ENCODE measurements around the gene SCLT1. TPM values are rescaled to one million over a fixed set of nuclear protein-coding genes. Genes with fewer than 3 reads are reported as not detected.

Gene SCLT1
- total RNA-seq, 1 experiment from 2014 or later = 13.3 TPM

DNA sequence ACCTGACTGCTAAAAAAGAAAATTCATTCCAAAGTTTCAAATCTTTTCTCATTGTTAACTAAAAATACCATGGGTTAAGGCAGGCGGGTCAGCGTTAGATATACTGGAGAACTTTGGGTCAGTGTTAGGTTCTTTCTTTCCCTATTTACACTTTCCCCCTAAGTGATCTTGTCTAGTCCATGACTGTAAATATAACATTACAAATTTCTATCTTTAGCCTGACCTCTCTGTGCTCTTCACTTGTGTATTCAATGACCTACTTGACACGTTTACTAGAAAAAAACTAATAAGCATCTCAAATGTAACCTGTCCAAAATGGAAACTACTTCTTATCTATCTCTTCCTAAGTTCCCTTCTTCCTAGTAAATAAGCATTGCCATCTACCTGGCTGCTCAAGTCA, 188.5 kb downstream of the SCLT1 start:
- intact Hi-C loops (cut with micrococcal nuclease) = no loop called here
- Histone ChIP-seq H3K4me1 (ENCODE audit: control insufficient read depth in 1 of 2, insufficient read depth in 2 of 2, low read length in 2 of 2) (no peaks in the 10 kb centered on the region), H3K9me3 (ENCODE audit: control insufficient read depth in 1 of 2, insufficient read depth in 1 of 2, low read depth in 1 of 2, low read length in 2 of 2) (no peaks in the 10 kb centered on the region), H4K20me1 (ENCODE audit: insufficient read depth) (no peaks in the 10 kb centered on the region), H2AFZ (ENCODE audit: low read depth, low read length, poor library complexity, severe bottlenecking) (no peak overlapping the region), H3K4me3 (replicated peaks in 1 of 2; ENCODE audit: low read depth in 1 of 2, low read length in 2 of 2) (no peak overlapping the region), H3K9me2 (ENCODE audit: insufficient read depth) (no peaks in the 10 kb centered on the region), H3K27me3 (ENCODE audit: insufficient read depth, low read length) (no peaks in the 10 kb centered on the region), H3K9ac (ENCODE audit: low read length) (no peak overlapping the region), H3K79me2 (ENCODE audit: insufficient read depth, low read length) (no peaks in the 10 kb centered on the region), H3K4me2 (ENCODE audit: low read length) (no peak overlapping the region), H3K36me3 (ENCODE audit: control insufficient read depth in 1 of 2, insufficient read depth in 2 of 2, low read length in 2 of 2) (no peaks in the 10 kb centered on the region), H3K27ac (ENCODE audit: low read depth, low read length) (no peak overlapping the region)
- ChIA-PET CTCF (no interaction called here), POLR2A (no interaction called here), RAD21 (ENCODE audit: low non-redundant PET in 1 of 2, low total read pairs in 2 of 2, uncharacterized antibody in 2 of 2, unreplicated experiment in 2 of 2) (no interaction called here)
- TF ChIP-seq ZNF274 (IDR thresholded peaks at IDR 0.05; ENCODE audit: low read depth, low read length) = no peak
- TF ChIP-seq EZH2phosphoT487 (IDR thresholded peaks at IDR 0.05; ENCODE audit: borderline replicate concordance) = no peak
- TF ChIP-seq, protein P1, sequence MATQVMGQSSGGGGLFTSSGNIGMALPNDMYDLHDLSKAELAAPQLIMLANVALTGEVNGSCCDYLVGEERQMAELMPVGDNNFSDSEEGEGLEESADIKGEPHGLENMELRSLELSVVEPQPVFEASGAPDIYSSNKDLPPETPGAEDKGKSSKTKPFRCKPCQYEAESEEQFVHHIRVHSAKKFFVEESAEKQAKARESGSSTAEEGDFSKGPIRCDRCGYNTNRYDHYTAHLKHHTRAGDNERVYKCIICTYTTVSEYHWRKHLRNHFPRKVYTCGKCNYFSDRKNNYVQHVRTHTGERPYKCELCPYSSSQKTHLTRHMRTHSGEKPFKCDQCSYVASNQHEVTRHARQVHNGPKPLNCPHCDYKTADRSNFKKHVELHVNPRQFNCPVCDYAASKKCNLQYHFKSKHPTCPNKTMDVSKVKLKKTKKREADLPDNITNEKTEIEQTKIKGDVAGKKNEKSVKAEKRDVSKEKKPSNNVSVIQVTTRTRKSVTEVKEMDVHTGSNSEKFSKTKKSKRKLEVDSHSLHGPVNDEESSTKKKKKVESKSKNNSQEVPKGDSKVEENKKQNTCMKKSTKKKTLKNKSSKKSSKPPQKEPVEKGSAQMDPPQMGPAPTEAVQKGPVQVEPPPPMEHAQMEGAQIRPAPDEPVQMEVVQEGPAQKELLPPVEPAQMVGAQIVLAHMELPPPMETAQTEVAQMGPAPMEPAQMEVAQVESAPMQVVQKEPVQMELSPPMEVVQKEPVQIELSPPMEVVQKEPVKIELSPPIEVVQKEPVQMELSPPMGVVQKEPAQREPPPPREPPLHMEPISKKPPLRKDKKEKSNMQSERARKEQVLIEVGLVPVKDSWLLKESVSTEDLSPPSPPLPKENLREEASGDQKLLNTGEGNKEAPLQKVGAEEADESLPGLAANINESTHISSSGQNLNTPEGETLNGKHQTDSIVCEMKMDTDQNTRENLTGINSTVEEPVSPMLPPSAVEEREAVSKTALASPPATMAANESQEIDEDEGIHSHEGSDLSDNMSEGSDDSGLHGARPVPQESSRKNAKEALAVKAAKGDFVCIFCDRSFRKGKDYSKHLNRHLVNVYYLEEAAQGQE (IDR thresholded peaks at IDR 0.05; ENCODE audit: low read depth) = no peak
- no peak for TF ChIP-seq TCF7L2 (IDR thresholded peaks at IDR 0.05; ENCODE audit: borderline replicate concordance, extremely low read depth, insufficient read depth, insufficient read length)
- TF ChIP-seq CEBPB (IDR thresholded peaks at IDR 0.05; ENCODE audit: low read depth) = no peak
- no peak for TF ChIP-seq RAD21 (IDR thresholded peaks at IDR 0.05; ENCODE audit: low read depth)
- TF ChIP-seq CBX3 (IDR thresholded peaks at IDR 0.05; ENCODE audit: low read depth) = no peak
- no peak for TF ChIP-seq YY1 (IDR thresholded peaks at IDR 0.05; ENCODE audit: extremely low read depth, insufficient replicate concordance, low read depth, low read length)
- BruUV-seq (replicated peaks) = no TSS peak
- DNase-seq (ENCODE audit: low read depth, low spot score) = no peak
- no peak for ATAC-seq

Data from HCT116 (cell line).